Left forelimb (tissue), 1 donor: ENCODE results near the gene FAM135A.
"Not testable (repeated sequence)": the region's sequence is repeated elsewhere in the genome, so short reads cannot be mapped to it uniquely, and the experiment has no call there.

Experiments
- DNase-seq: peaks from one replicate; pipeline ENCODE4 v3.0.0-alpha.2; 2018; ENCODE audit warnings: low spot score

The FAM135A gene

GRCh38 chr6:70396796-70397729 is 16.2 kb upstream of the FAM135A start:
- DNase-seq, result no peak

GRCh38 chr6:70398783-70399728 is 14.3 kb upstream of the FAM135A start:
- DNase-seq, result no peak

DNA sequence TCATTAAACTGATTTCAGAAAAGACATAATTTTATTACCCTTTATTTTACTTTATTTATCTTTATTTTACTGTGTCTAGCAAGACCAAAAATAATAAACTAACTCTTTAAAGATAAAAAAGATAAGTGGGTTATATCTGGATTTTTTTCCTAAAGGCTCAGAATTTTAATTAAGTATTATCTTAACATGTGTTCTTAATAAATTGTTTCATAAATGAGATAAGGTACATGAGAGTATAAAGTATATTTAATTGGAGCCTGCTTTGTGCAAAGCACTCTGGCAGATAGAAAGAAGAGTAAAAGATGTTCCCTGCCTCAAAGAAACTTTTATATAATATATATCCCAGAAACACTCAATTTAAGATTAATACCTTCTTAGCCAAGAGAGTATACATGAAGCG is 8.7 kb upstream of the FAM135A start:
- DNase-seq, result no peak

DNA sequence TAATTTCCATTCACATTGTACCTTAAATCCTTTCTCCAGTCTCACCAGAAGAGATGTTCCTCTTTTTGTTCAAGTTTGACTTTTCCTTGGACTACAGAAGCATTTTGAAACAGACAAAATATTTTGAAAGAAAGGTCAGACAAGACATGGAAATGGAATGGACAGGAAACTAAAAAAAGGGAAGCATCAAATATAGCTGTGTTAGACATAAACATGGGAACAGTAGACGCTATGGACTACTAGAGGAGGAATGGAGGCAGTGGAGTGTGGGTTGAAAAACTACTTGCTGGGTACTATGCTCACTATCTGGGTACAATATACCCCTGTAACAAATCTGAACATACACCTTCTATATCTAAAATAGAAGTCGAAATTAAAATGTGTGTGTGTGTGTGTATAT is 4.1 kb upstream of the FAM135A start:
- no peak for DNase-seq

DNA sequence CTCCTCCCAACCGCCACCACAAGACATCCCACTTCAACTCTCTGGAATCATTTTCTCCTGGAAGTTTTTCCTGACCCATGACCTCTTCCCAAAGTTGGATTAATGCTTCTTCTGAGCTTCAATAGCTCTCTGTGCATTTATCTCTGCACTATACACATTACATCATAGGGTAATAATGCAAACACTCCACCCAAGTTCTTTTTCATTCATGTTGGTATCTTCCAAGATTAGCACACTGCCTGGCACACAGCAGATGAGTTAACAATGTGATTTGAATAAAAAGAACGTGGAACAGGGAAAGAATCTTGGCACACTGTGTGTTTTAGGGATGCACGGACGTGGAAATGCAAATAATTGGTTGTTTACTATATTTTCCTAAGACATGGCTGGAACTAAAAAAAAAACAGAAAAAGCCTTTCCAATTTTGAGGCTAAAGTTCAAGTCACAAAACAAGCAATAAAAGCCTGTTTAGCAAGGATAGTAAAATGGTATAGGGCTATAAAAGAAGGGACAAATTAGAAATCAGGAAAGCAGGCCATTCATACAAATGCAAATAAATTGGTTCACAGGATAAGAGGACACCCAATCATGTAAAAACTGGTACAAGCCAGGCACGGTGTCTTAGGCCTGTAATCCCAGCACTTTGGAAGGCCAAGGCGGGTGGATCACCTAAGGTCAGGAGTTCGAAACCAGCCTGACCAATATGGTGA is 1.6 kb upstream of the FAM135A start:
- no peak for DNase-seq

DNA sequence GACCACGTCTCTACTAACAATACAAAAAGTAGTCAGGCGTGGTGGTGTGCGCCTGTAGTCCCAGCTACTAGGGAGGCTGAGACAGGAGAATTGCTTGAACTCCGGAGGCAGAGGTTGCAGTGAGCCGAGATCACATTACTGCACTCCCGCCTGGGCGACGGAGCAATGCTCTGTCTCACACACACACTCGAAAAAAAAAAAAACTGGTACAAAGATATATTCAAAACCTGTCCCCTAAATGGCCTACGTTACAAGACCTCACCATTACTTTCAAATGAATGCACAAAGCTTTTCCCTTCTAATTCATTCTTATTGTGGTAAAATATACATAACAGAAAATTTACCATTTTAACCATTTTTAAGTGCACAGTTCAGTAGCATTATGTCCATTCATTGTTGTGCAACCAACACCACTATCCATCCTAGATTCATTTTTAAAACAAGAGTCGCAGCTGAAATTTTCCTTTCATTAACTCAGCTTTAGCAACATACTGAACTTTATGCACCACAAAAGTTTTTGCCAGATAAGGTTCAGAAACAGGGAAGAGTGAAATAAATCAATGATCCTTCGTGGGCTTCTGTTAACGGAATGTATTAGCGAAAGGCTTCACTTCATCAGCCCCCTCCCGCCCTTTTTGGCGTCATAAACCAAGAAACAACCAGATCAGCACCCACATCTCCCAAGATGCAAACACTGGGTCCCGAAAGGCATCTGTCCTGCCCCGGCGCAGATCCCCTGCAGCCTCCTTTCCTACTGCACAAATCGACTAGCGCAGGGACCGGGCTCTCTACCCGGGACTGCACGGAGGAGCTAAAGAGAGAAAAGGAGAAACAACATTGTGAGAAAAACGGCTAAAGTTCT is 825 bp upstream of the FAM135A start:
- no peak for DNase-seq

DNA sequence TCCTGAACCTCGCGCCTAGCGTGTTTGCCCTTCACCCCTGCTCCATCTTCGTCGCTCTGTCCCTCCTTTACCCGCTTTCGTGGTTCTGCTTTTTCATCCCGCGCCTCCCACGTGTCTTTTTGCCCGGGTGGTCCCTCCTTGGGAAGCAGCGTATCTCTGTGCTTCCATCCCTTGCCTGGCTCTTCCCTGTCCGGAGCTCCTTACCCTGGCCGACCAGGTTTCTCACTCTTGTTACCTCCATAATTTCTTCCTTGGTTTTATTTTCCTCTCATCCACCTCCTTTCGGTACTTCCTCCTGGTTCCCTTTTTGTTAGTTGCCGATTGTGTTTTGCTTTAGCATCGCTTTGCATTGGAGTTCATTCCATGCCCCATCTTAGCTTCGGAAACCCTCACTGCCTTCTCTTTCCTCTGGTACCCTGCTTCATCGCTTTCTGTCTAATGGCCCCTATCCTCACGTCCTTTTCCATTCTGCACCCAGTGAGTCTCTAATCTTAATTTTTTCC is 735 bp downstream of the FAM135A start:
- peak; percentile 69 for DNase-seq

GRCh38 chr6:70414813-70415212 is 1.5 kb downstream of the FAM135A start:
- DNase-seq, result no peak

- no peak for DNase-seq
Measured at GRCh38 chr6:70415247-70415646, 1.9 kb downstream of the FAM135A start.

DNA sequence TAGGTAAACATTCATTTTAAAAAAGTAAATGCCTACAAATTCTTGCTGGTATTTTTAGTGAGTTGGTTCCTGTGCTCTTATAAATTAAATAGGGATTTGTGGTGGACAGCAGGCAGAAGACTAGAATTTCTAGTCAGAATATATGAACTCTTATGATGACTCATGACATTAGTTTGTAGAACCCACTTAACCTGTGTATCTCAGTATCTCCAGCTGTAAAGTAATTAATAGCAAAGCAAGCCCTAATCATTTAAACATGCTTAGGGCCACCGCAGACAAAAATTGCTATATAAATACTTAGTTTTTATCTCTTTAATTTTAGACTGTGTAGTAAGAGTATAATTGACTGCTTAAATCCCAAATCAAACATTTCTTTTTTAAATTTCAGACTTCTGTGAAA is 2.4 kb downstream of the FAM135A start:
- no peak for DNase-seq

- no peak for DNase-seq
Measured at GRCh38 chr6:70421509-70421908, 8.2 kb downstream of the FAM135A start.

GRCh38 chr6:70423189-70424134 is 10.2 kb downstream of the FAM135A start:
- DNase-seq, result no peak

GRCh38 chr6:70424291-70424690 is 11.0 kb downstream of the FAM135A start:
- DNase-seq, result no peak

DNA sequence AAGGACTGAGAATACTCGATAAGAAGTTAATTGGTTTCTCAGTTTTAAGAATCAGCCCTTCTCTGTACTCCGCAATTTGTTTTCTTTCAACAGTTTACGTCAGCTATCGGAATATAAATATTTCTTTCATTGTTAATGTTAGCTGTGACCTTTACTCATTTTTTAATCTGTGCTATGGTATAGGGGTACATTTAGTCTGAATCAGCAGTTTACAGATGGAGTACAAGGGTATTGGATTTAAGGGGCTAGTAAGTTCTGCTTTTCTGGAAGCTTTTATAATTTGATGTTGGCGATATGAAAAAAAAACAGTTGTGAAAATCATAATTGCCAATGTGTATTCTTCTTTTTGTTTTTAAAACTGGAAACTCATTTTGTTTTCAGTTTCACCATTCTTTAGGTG is 23.0 kb downstream of the FAM135A start:
- DNase-seq, result no peak

GRCh38 chr6:70445001-70445400 is 31.7 kb downstream of the FAM135A start:
- no peak for DNase-seq

DNA sequence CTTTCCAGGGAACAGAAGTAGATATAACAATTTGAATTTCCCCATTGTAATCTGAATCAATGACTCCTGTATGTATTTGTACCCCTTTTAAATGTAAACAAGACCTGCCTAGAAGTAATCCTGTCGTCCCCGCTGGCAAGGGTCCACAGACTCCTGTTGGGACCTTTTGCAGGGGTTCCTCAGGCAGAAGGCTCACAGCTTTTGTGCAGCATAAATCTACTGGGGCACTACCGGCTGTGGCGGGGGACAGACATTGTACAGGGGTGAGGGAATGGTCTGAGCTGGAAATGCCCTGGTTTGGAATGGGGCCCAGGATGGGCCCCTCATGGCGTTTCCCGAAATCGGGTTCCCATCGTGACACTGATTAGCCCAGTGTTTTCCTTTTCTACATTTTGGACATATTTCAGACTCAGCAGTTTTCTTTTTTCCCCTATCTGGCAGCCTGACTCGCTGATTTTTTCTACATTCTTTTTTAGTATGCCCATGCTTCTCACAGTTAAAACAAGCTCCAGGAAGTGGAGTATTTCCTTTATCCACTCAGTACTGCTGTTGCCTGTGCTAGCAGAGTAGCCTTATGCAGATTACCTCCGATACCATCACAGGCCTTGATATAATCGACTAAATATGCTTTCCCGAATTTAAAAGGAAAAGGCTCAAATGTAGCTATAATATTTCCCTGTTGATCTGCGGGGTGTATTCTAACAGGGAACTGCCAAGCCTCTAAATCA is 34.2 kb downstream of the FAM135A start:
- DNase-seq, result not testable (repeated sequence)

- not testable (repeated sequence) for DNase-seq
Measured at GRCh38 chr6:70453899-70454298, 40.6 kb downstream of the FAM135A start.

- no peak for DNase-seq
Measured at GRCh38 chr6:70456735-70457134, 43.4 kb downstream of the FAM135A start.

- DNase-seq, result no peak
Measured at GRCh38 chr6:70459235-70459634, 45.9 kb downstream of the FAM135A start.
